Stomach (tissue), 9 donors: Measurements from ENCODE around the gene CEP20. TPM values are rescaled to one million over a fixed set of nuclear protein-coding genes. Genes with fewer than 3 reads are reported as not detected.
"Not testable (repeated sequence)": the region's sequence is repeated elsewhere in the genome, so short reads cannot be mapped to it uniquely, and the experiment has no call there.

Source experiments
- DNase-seq, 2 donors: peaks; one replicate each; pipeline versions ENCODE4 v3.0.0 to v3.0.0-alpha.2; 2013 to 2019
- H3K27ac ChIP-seq, 5 donors: fragments of 200-600 bp in 4 of 5; sonication (generic) in 4 of 5; one replicate each; pipeline ENCODE4 v1.5.1; 2013 to 2019; ENCODE audit warnings: mild to moderate bottlenecking in 1 of 5, moderate library complexity in 1 of 5
- H3K27me3 ChIP-seq, 3 donors: fragments of 200-600 bp; sonication (generic); one replicate each; pipeline ENCODE4 v1.5.1; 2017 to 2019; ENCODE audit warnings: mixed run types in 1 of 3
- H3K36me3 ChIP-seq, 4 donors: fragments of 200-600 bp; sonication (generic); 1 replicate in 3 of 4; 2 replicates in 1 of 4; pipeline ENCODE4 v1.5.1; 2016 to 2019
- H3K4me1 ChIP-seq, 4 donors: fragments of 200-600 bp; sonication (generic); one replicate each; pipeline ENCODE4 v1.5.1; 2016 to 2019
- H3K4me3 ChIP-seq, 4 donors: fragments of 200-600 bp; sonication (generic) in 3 of 4; one replicate each; pipeline ENCODE4 v1.5.1; 2016 to 2019; ENCODE audit warnings: mild to moderate bottlenecking in 1 of 4
- H3K9me3 ChIP-seq, 4 donors: fragments of 200-600 bp; sonication (generic); one replicate each; pipeline ENCODE4 v1.5.1; 2016 to 2019
- EP300 ChIP-seq: sonication (generic); formaldehyde crosslinking; IDR thresholded peaks from one replicate; pipeline ENCODE4 v1.6.1; 2017; ENCODE audit warnings: antibody characterized with exemption
- POLR2A ChIP-seq, 4 donors: fragments of 450-650 bp; IDR thresholded peaks; one replicate each; pipeline ENCODE4 v1.6.1; 2016; ENCODE audit warnings: antibody characterized with exemption in 4 of 4, control low read depth in 2 of 4, mild to moderate bottlenecking in 1 of 4, moderate library complexity in 1 of 4
- POLR2AphosphoS5 ChIP-seq, 3 donors: sonication (generic); formaldehyde crosslinking; IDR thresholded peaks; one replicate each; pipeline ENCODE4 v1.6.1; 2016; ENCODE audit warnings: antibody characterized with exemption in 3 of 3
- WGBS, 5 donors: extraction: QIAGEN DNeasy Blood & Tissue Kit in 3 of 5; methylation state at CpG; one replicate each; pipeline versions ENCODE4 v1.1.5 to v1.1.7; 2013 to 2018; 5-methylcytosine and 5-hydroxymethylcytosine counted together
- intact Hi-C: fragments of 100-400 bp; cut with DNase I; formaldehyde crosslinking; loops from one replicate; pipeline ENCODE4 v1.15.1; 2023; ENCODE audit warnings: low total_unique reads
- polyA plus RNA-seq, 3 donors: library from polyadenylated mRNA; stranded (reverse); fragments of 200-250 nt; gene quantifications; one replicate each; pipeline ENCODE4 v1.2.3, GENCODE V29; 2013
- total RNA-seq, 5 donors: library from RNA; depleted of rRNA; stranded (reverse); fragments of >200 nt; gene quantifications; one replicate each; pipeline versions ENCODE4 v1.1.0 to v1.2.3, GENCODE V29; 2014 to 2016
- TF ChIP-seq, protein P1 (sequence below), 7 experiments: fragments of 450-650 bp in 4 of 7; fragments of 200-600 bp in 3 of 7; sonication (generic) in 3 of 7; IDR thresholded peaks; one replicate each; pipeline ENCODE4 v1.5.1; 2016 to 2019; ENCODE audit warnings: antibody characterized with exemption in 7 of 7, control low read depth in 2 of 7, mild to moderate bottlenecking in 1 of 7
- donor health status: healthy with polysubstance abuse.
- donor health status: Bipolar disorder and iron deficiency.
- donor health status: healthy.

The CEP20 gene
- total and polyA plus RNA-seq, 8 donors, result 7.0 to 40.0 (median 17.8) TPM

GRCh38 chr16:15919331-15919730 is 30.9 kb upstream of the CEP20 start:
- intact Hi-C loops, result no loop called here
- H3K9me3 ChIP-seq, result no peaks in the 10 kb centered on the region
- no peak overlapping the region for H3K4me3 ChIP-seq
- H3K36me3 ChIP-seq, result no peaks in the 10 kb centered on the region
- TF ChIP-seq, protein P1, sequence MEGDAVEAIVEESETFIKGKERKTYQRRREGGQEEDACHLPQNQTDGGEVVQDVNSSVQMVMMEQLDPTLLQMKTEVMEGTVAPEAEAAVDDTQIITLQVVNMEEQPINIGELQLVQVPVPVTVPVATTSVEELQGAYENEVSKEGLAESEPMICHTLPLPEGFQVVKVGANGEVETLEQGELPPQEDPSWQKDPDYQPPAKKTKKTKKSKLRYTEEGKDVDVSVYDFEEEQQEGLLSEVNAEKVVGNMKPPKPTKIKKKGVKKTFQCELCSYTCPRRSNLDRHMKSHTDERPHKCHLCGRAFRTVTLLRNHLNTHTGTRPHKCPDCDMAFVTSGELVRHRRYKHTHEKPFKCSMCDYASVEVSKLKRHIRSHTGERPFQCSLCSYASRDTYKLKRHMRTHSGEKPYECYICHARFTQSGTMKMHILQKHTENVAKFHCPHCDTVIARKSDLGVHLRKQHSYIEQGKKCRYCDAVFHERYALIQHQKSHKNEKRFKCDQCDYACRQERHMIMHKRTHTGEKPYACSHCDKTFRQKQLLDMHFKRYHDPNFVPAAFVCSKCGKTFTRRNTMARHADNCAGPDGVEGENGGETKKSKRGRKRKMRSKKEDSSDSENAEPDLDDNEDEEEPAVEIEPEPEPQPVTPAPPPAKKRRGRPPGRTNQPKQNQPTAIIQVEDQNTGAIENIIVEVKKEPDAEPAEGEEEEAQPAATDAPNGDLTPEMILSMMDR (IDR thresholded peaks at IDR 0.05), result no peak
- no peak for TF ChIP-seq POLR2A (IDR thresholded peaks at IDR 0.05)
- TF ChIP-seq EP300, result no peak
- TF ChIP-seq POLR2AphosphoS5 (IDR thresholded peaks at IDR 0.05), result no peak
- DNase-seq, result no peak
- H3K4me1 ChIP-seq, result no peaks in the 10 kb centered on the region
- WGBS, 5 donors, result 90 to 94% (median 92%) methylated on average over 6 of the region's 6 CpGs
- no peak overlapping the region for H3K27ac ChIP-seq
- no peaks in the 10 kb centered on the region for H3K27me3 ChIP-seq

DNA sequence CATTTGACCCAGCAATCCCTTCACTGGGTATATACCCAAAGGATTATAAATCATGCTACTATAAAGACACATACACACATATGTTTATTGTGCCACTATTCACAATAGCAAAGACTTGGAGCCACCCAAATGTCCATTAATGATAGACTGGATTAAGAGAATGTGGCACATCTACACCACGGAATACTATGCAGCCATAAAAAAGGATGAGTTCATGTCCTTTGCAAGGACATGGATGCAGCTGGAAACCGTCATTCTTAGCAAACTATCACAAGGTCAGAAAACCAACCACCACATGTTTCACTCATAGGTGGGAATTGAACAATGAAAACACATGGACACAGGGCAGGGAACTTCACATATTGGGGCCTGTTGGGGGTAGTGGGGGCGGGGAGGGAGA is 29.9 kb upstream of the CEP20 start:
- H3K4me1 ChIP-seq, H3K36me3 ChIP-seq, H3K27ac ChIP-seq, H3K27me3 ChIP-seq, H3K4me3 ChIP-seq, intact Hi-C loops, DNase-seq, H3K9me3 ChIP-seq: not testable (repeated sequence)
- WGBS, 5 donors, result 75 to 86% (median 81%) methylated on average over 3 of the region's 3 CpGs

DNA sequence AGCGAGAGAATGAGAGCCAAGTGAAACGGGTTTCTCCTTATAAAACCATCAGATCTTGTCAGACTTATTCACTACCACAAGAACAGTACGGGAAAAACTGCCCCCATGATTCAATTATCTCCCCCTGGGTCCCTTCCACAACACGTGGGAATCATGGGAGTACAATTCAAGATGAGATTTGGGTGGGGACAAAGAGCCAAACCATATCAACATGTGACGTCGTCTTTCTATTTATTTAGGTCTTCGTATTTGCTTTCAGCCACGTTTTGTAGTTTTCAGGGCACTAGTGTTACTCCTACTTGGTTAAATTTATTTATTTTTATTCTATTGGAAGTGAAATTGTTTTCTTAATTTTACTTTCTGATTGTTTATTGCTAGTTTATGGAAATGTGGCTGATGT is 27.9 kb upstream of the CEP20 start:
- Histone ChIP-seq H3K4me1 (no peaks in the 10 kb centered on the region), H3K36me3 (no peaks in the 10 kb centered on the region), H3K9me3 (no peaks in the 10 kb centered on the region), H3K4me3 (no peak overlapping the region), H3K27ac (no peak overlapping the region), H3K27me3 (no peaks in the 10 kb centered on the region)
- TF ChIP-seq EP300 (no peak), POLR2A (IDR thresholded peaks at IDR 0.05) (no peak), POLR2AphosphoS5 (IDR thresholded peaks at IDR 0.05) (no peak)
- TF ChIP-seq, protein P1 (IDR thresholded peaks at IDR 0.05), result no peak
- 48 to 79% (median 69%) methylated on average over 8 of the region's 8 CpGs for WGBS, 5 donors
- no peak for DNase-seq
- intact Hi-C loops, result no loop called here

- no peak for DNase-seq
- Histone ChIP-seq H3K9me3 (no peaks in the 10 kb centered on the region), H3K4me1 (no peaks in the 10 kb centered on the region), H3K36me3 (no peaks in the 10 kb centered on the region), H3K27ac (no peak overlapping the region), H3K4me3 (no peak overlapping the region), H3K27me3 (no peaks in the 10 kb centered on the region)
- 79 to 88% (median 82%) methylated on average over 5 of the region's 5 CpGs for WGBS, 5 donors
- intact Hi-C loops, result no loop called here
- TF ChIP-seq, protein P1 (IDR thresholded peaks at IDR 0.05), result no peak
- TF ChIP-seq POLR2A (IDR thresholded peaks at IDR 0.05) (no peak), POLR2AphosphoS5 (IDR thresholded peaks at IDR 0.05) (no peak), EP300 (no peak)
Measured at GRCh38 chr16:15915555-15916081, 27.2 kb upstream of the CEP20 start.

DNA sequence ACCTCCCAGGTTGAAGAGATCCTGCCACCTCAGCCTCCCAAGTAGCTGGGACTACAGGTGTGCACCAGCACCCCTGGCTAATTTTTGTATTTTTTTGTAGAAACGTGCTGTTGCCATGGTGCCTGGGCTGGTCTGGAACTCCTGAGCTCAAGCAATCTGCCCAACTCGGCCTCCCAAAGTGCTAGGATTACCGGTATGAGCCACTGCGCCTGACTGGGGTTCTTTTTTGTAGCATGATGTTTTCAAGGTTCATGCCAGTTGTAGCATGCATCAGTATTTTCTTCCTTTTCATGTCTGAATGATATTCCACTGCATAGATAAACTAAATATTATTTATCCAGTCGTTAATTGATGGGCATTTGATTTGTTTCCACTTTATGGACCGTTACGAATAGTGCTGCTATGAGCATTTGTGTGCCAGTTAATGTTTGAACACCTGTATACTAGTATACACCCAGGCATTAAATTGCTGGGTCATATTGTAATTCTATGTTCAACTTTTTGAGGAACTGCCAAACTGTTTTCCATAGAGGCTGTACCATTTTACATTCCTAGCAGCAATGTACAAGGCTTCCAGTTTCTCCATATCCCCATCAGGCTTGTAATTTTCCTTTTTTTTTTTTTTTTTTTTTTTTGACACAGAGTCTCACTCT is 24.8 kb upstream of the CEP20 start:
- DNase-seq, result no peak
- H3K4me1 ChIP-seq, result no peaks in the 10 kb centered on the region
- H3K27me3 ChIP-seq, result no peaks in the 10 kb centered on the region
- WGBS, 5 donors, result 72 to 74% (median 73%) methylated on average over 7 of the region's 7 CpGs
- H3K4me3 ChIP-seq, result no peak overlapping the region
- no peaks in the 10 kb centered on the region for H3K9me3 ChIP-seq
- H3K27ac ChIP-seq, result no peak overlapping the region
- no peaks in the 10 kb centered on the region for H3K36me3 ChIP-seq
- TF ChIP-seq POLR2A (IDR thresholded peaks at IDR 0.05) (no peak), EP300 (no peak), POLR2AphosphoS5 (IDR thresholded peaks at IDR 0.05) (no peak)
- TF ChIP-seq, protein P1 (IDR thresholded peaks at IDR 0.05), result no peak
- intact Hi-C loops, result no loop called here
